Activated CD8-positive, alpha-beta memory T cell treated with anti-CD3 and anti-CD28 coated beads for 24 hours (primary cell): Measurements from ENCODE around the gene ZBTB16.

Experiments
- DNase-seq: peaks from one replicate; pipeline ENCODE4 v3.0.0-alpha.2; 2020

Gene ZBTB16

GRCh38 chr11:114156131-114156581 is 96.6 kb downstream of the ZBTB16 start:
- no peak for DNase-seq

DNA sequence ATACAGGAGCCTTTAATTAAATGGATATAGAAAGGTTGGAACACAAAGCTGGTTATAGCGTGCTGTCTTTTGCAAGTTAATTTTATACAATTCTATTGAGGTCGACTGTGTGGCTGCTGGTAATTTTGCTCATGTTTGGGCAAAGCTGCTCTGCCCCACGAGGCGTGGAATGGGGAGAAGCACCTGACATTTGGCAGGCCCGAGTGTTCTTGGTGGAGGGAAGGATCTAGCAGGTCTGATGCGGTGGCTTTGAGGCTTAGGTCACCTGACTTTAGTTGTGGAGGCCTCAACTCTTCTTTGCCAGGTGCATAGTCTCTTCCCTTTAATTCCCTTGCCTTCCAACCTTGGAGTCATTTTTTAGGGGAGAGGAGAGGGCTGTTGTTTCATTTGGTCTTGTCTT is 97.3 kb downstream of the ZBTB16 start:
- DNase-seq: no peak

DNA sequence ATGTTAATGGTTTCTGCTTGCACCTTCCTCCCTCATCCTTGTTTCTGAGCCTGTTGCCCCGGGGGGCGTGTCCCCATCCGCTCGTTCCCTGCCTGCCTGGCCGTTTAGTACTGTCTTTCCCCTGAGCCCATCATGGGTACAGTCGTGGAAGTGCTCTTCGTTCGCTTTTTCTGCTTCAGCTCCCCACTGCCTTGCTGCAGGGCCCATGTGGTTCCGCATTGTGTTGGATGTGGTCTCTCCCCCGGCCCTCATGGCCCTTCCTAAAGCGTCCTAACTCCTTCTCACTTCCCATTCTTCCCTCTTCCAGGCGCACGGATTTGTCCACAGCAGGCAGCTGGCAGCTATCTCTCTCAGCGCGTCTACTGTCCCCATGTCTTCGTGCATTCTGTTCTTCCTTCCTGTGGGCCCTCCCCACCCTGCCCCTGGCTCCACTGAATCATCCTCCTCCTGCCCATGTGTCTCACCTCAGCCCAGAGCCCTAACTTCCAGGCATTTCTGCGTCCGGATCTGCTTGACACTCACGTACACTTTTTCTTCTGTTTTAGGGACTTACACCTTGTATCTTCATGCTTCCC is 98.1 kb downstream of the ZBTB16 start:
- no peak for DNase-seq

DNA sequence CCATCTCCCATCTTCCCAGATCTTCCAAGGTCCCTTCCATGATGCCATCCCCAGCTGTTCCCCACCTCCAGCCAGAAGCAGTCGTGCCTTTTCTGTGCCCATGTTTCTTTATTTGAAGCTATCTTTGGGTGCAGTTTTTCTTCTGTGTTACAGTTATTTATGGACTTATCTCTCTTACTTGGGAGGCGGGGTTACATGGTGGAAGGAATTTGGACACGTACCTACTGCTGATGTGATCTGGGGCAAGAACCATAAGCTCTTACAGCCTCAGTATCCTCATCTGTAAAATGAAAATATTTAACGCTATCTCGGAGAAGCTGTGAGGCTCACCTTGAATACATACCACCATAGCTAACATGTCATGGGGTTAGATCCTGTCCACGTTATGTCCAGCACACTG is 98.9 kb downstream of the ZBTB16 start:
- DNase-seq: no peak

DNA sequence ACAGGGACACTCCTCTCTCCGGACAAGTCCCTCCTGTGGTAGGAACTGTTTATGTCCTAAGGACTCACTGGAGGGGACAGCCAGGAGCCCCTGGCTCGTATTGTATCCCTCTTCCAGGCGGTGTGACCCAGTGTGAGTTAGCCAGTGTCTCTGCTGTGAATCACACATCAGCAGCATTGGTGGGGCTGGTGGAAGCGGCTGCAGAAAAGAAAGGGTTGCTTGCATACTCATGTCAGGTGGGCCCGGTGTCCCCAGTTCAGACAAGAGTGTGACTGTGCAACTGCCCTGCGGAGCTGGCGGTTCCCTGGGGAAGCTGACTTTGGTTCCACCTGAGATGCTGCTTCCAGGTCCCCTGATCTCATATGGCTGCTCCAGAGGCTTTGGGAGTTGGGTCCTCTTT is 99.4 kb downstream of the ZBTB16 start:
- DNase-seq: no peak

DNA sequence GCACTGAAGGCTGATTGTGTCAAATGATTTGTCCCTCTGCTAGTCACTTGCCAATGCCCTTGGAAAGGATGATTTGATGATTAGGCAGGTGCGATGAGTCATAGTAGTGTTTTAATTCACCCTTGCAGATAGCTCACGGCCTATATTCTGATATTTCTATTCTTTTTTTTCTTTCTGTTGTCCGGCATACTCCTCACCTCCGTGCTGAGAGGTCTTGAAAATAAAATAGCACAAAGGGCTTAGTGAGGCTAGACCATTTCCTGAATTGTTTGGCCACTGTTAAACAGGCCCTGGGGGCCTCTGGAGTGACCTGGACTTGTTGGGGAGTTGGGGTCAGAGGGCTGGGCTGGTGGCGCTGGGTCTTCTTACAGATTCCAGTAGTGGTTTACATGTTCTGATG is 99.8 kb downstream of the ZBTB16 start:
- no peak for DNase-seq

DNA sequence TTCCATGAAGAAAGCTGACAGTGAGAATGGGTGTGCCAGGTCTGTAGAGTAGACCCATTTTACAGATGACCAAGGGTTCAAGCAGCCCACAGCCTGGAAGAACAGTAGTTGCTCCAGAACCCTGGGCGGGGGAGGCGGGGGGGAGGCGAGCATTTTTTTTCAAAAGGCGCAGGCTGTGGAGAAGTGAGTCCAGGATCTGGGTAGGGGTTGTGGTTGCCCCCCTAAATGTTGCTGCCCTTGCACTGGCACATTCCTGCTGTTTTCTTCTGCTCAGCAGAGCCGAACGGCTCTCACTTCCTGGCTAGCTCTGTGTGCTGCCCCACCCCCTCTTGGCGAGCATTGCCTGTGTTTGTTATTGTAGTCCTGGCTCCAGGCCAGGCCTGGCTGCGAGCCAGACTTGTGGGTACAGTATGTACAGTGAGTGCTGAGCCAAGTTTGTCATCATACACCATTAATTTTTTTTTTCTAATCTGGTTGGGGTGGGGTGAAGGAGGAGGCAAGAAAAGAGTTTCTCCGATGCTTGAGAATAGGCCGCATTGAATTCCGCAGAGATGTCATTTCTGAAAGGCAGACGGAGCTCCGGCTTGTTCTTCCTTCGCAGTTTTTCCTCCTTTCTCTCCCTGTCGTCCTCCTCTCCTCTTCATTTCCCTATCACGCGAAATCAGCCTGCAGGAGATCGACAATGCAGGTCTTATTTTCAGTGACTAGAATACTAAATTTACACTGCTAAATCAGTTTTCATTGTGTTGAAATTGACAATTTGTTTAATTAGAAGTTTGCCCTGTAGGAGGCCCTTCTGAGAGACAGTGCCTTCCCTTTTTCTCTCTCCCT is 100.5 kb downstream of the ZBTB16 start:
- DNase-seq: peak; percentile 94

DNA sequence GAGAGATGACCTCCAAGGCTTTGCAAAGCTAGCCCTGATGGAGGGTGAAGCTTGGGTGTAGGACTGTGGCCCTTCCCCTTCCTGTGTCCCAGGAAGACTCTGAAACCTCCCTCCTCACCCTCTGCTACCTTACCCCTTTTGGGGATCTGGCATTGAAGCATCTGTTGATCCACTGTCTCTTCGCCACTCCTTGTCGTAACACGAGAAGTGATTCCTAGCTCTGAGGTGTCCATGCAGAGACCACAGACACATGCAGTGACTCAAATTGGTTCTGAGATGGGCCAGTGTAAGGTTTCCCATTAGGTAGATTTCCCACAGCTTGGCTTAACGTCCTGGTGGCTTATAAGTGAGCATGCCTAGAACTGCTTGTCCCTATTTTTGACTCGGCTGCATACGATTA is 101.4 kb downstream of the ZBTB16 start:
- DNase-seq: no peak

DNA sequence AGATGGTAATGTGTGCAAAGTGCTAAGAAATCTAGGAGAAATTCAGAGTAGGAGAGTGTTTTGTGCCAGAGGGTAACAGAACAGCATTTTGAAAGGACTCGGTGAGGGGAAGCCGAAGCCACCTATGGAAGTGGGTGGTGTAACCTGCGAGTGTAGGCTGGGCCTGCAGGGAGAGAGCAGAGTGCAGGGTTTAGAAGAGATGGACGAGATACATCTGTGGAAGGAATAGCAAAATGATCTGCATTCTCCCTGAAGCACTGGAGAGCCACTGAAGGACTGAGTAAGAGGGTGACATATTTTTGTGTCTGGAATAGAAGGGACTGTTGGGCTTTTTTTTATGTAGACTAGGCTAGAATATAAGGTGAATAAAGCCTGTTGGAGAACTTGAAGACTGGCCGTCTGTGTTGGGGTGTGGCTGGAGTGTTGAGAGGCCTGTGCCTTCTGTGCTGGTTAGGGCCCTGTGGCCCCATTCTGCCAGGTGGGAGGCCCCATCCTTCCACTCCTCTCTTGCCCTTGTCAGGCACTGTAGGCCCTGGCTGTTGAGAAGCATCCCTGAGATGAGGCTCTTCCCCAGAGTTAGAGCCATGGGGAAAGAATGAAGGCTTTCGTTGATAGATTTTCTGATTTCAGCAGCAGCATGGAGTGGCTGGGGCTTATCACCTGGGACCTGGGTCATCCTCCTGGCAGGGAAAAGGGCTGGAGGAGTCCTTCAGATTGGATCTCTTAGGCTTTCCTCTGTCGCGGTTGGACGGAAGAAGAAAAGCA is 102.2 kb downstream of the ZBTB16 start:
- DNase-seq: no peak

DNA sequence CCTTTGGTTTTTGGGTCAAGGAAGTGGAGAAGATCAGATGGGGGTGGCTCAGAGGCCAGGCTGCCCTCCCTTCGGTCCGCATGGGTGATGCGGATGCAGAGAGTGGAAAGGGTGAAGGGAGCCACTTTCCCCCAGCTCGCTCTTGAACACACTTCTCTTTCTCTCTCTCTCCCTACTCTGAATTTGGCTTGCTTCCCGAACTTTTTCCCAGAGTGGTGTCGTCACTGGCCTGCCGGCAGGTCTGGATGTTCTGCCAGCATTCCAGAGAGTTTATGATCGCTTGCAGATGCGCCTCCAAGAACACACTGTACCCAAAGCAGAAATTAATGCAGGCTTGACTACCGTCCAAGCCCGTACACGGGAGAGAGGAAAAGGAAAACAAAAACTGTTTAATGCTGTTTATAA is 103.2 kb downstream of the ZBTB16 start:
- no peak for DNase-seq

- DNase-seq: no peak
These were observed 103.7 kb downstream of the ZBTB16 start for GRCh38 chr11:114163229-114163631.

DNA sequence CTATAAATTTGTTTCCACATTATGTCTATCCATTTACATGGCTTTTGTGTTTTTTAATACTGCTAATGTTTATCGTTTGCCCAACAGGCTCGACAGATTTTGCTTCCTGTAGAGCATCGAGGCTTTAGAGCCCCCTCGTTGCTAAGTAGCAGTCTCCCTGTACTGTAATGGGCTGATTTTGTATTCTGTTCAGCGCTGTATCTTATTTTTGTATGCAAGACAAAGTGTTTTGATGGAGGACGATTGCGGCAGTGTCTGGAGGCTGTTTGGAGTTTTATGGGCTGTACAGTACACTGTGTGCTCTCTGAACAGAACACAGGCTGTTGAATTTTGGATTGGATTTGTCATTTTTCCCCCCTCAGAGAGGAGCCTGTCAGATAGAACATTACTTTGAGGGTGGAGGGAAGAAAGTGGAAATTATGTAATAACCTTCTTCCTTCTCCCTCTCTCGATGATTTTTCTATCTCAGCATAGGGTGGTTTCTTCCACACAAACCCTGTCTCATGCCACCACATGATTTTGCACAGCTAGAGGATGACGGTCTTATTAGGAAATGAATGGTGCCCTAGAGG is 104.4 kb downstream of the ZBTB16 start:
- no peak for DNase-seq

DNA sequence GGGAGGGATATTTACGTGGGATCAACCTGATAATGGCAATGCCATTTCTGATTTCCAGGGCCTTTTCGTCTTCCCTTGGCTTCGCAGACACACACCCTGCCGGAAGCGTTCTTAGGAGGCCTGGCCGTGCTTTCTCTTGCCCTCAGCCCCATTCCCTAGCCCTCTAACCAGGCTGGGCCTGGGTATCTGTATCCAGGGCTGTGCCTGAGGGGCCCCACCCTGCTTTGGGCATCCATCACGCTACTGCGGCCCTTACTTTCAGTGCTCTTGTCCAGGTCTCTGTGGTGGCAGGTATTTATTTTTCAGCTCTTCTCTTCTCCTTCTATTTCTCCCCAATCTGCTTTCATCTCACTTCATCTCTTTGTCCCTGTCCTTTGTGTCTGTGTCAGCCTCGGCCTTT is 105.0 kb downstream of the ZBTB16 start:
- DNase-seq: no peak

DNA sequence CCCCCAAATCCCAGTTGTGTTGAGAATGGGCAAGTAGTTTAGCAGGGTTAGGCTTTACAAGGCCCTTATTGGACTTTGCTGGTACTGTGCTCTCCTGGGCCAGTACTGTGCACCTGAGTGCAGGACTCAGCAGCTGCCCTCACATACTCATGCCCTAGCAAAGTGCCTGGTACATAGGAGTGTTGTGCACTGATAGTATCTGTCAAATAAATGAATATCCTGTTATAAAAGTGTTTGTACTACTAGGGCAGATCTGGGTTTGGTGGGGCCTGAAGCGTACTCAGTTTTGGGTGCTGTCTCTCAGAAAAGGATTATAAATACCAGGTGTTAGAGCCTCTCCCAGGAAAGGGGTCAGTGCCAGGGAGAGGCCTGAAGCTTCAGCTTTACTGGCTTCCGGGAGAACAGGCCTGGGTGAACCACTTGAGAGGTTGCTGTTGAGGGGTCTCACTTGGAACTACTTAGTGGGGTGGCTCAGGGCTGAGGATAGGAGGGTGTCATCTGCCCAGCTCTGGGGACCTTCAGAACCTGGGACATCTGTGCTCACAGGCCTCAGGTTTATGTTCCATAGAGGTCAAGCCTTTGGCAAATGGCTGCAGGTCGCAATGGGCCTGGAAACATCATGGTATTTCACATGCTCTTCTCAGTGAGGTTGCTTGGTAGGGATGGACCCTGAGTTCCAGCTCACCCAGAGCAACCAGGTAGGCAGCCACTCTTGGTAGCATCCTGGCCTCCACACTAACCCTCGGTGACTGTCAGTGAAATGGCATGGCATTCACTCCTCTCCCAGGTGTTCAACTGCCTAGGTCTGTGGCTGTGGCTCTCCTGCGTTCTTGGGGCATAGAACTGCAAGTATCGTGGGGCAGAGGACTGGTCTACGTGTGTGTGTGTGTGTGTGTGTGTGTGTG is 106.1 kb downstream of the ZBTB16 start:
- no peak for DNase-seq

DNA sequence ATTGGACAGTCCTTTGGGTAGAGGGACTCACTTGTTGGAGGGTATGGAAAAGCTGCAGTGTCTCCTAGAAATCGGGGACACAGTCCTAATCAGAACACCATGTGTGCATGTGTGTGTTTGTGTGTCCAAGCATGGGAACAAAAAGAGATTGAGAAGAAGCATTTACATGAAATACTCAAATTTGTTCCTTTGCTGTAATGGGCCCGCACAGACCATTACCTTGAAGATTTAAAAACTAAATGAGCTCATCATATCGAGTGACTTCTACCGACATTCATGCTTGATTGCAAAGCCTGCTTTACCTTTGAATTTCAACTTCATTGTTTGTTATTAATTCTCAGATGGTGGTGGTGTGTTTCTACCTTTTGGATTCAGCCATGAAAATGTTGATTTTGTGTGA is 106.9 kb downstream of the ZBTB16 start:
- no peak for DNase-seq

- DNase-seq: no peak
These were observed 107.4 kb downstream of the ZBTB16 start for GRCh38 chr11:114166897-114167323.

GRCh38 chr11:114167355-114167754 is 107.8 kb downstream of the ZBTB16 start:
- DNase-seq: no peak

DNA sequence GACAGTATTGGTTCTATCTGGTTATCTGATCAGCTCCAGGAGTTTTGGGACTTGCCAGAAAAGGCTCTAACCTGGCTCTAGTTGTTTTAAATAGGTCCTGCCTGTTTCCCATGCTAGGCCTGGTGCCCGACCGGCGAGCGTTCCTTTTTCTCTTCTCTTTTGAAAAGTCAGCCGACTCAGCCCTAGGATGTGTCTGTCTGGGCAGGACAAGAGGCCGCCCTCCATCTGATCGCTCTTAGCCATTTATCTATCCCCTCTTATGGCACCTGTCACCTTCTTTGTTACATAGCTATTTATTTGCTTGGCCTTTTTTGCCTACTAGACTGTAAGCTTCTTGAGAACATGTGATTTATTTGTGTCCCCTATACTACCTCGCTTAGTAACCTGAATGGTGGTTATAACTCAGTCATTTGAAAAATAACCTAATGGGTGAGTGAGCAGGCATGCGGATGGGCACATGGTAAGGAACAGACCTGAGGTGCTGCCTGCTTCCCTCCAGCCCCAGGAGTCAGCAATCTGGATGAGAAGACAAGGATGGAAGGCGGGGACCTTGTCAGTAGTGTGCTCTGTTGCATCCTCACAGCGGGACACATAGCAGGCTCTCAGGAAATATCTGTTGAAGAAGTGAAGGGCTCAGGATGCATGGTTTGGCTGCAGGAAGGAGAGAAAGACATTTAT is 108.4 kb downstream of the ZBTB16 start:
- DNase-seq: no peak

DNA sequence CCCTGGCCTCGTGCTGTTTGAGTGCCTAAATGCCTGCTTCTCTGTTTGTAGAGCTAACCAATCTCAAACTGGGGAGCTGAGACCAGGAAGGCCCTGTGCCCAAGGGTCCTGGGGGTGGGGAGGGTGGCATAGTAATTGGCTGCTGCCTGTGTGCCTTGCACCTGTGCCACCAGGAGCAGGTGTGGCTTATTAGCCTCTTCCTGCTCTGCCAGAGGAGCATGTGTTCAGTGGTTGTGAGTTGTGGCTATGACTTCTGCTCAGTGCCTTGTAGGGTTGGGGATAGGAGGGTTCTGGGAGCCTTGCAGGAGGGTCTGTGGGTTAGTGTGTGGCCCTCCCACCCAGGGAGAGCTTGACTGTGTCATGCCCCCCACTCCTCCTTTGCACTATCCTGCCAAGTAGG is 109.2 kb downstream of the ZBTB16 start:
- DNase-seq: no peak

- DNase-seq: no peak
These were observed 109.8 kb downstream of the ZBTB16 start for GRCh38 chr11:114169321-114169749.

GRCh38 chr11:114169821-114170220 is 110.3 kb downstream of the ZBTB16 start:
- no peak for DNase-seq

DNA sequence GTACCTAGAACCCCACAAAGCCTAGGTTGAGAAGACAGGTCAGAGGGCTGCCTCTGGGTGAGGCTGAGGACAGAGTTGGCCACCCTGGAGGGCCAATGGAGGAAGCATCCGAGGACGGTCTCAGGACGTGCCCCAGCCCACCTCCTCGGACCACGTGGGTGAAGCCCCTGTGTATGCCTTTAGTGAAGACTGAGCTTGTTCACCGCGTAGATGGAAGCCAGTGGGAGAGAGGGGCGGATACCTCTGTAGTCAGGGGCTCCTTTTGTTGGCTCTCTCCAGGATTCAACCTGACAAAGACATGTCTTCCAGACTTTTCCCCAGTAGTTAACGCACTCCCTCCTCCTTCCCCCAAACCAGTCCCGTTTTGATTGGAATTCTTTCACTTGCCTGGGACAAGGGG is 110.7 kb downstream of the ZBTB16 start:
- DNase-seq: no peak
